Endothelial cell of umbilical vein (primary cell): ENCODE results near the gene PFKFB1. TPM values are rescaled to one million over a fixed set of nuclear protein-coding genes. Genes with fewer than 3 reads are reported as not detected.

Experiments
- BruUV-seq: library from RNA; stranded (reverse); fragments of 400-500 nt; replicated peaks from 2 replicates; lab custom pipeline; 2021; lab: Mats Ljungman, UMichigan
- CTCF ChIA-PET: fragments of 300-600, 350-600 bp; sonication (Branson Sonifier 250); formaldehyde crosslinking; loops from one replicate; lab custom pipeline; 2021; ENCODE audit warnings: antibody characterized with exemption, inconsistent platforms; lab: Charles Lee
- POLR2A ChIA-PET: fragments of 300-600, 350-600 bp; sonication (Branson Sonifier 250); formaldehyde crosslinking; loops from one replicate; lab custom pipeline; 2021; ENCODE audit warnings: antibody characterized with exemption, inconsistent platforms; lab: Charles Lee
- DNase-seq: peaks from one replicate; pipeline ENCODE4 v3.0.0-alpha.2; 2011; ENCODE audit warnings: low read depth, low spot score
- FAIRE-seq: peaks from 2 replicates; lab custom pipeline; 2011; peaks lifted over from hg19 to GRCh38; lab: Jason Lieb, UNC
- H2AFZ ChIP-seq: 2 replicates; pipeline ENCODE4 v1.6.0; 2012; ENCODE audit warnings: low read depth, low read length, control low read depth, inconsistent platforms
- H3K27ac ChIP-seq: 2 replicates; pipeline ENCODE4 v1.5.1; 2011; ENCODE audit warnings: low read depth, mild to moderate bottlenecking, control low read depth, low read length, moderate library complexity; ENCODE audit not compliant: insufficient read depth
- H3K27me3 ChIP-seq, 2 experiments: 2 replicates each; pipeline versions ENCODE4 v1.6.0 to v1.6.1; 2011; ENCODE audit warnings: low read length in 2 of 2, mixed read lengths in 1 of 2; ENCODE audit not compliant: control insufficient read depth in 2 of 2, insufficient read depth in 2 of 2
- H3K36me3 ChIP-seq, 2 experiments: 2 replicates in 1 of 2; 3 replicates in 1 of 2; pipeline ENCODE4 v1.5.1; 2011; ENCODE audit warnings: low read length in 2 of 2, mild to moderate bottlenecking in 1 of 2, moderate library complexity in 1 of 2; ENCODE audit not compliant: control insufficient read depth in 2 of 2, insufficient read depth in 2 of 2; ENCODE audit errors: extremely low read depth in 1 of 2
- H3K4me1 ChIP-seq: 3 replicates; pipeline ENCODE4 v1.5.1; 2011; ENCODE audit warnings: mild to moderate bottlenecking, low read length; ENCODE audit not compliant: control insufficient read depth, insufficient read depth; ENCODE audit errors: extremely low read depth
- H3K4me2 ChIP-seq: 2 replicates; pipeline ENCODE4 v1.6.1; 2011; ENCODE audit warnings: low read length, control low read depth, mixed read lengths; ENCODE audit not compliant: insufficient read depth
- H3K4me3 ChIP-seq, 3 experiments: fragments of 200-600 bp in 1 of 3; sonication (generic), shearing (Covaris generic) in 1 of 3; replicated peaks in 1 of 3; 2 replicates each; pipeline ENCODE4 v1.5.1; 2011 to 2016; ENCODE audit warnings: control low read depth in 3 of 3, low read length in 3 of 3, mild to moderate bottlenecking in 2 of 3, inconsistent platforms in 1 of 3, low read depth in 1 of 3, moderate library complexity in 1 of 3; ENCODE audit not compliant: insufficient read depth in 1 of 3
- H3K79me2 ChIP-seq: 2 replicates; pipeline ENCODE4 v1.6.0; 2012; ENCODE audit warnings: low read length, inconsistent platforms; ENCODE audit not compliant: control insufficient read depth, insufficient read depth
- H3K9ac ChIP-seq: replicated peaks from 2 replicates; pipeline ENCODE3; 2011; ENCODE audit warnings: low read length, control low read depth; ENCODE audit not compliant: insufficient read depth; ENCODE audit errors: extremely low read depth
- H3K9me1 ChIP-seq: replicated peaks from 3 replicates; pipeline ENCODE4 v1.6.0; 2011; ENCODE audit warnings: mild to moderate bottlenecking, low read length; ENCODE audit not compliant: control insufficient read depth, insufficient read depth; ENCODE audit errors: extremely low read depth
- H3K9me3 ChIP-seq: replicated peaks from 2 replicates; pipeline ENCODE4 v1.5.1; 2012; ENCODE audit warnings: low read length, inconsistent platforms; ENCODE audit not compliant: control insufficient read depth, insufficient read depth
- H4K20me1 ChIP-seq: replicated peaks from 2 replicates; pipeline ENCODE3; 2011; ENCODE audit warnings: mild to moderate bottlenecking, low read length; ENCODE audit not compliant: control insufficient read depth, insufficient read depth; ENCODE audit errors: extremely low read depth
- CTCF ChIP-seq, 2 donors: IDR thresholded peaks; 1 replicate in 1 of 2; 2 replicates in 1 of 2; pipeline ENCODE4 v1.5.1; 2011; ENCODE audit warnings: low read length in 2 of 2, mild to moderate bottlenecking in 2 of 2, moderate library complexity in 2 of 2, control low read depth in 1 of 2, inconsistent platforms in 1 of 2, low read depth in 1 of 2; ENCODE audit not compliant: insufficient read depth in 1 of 2; ENCODE audit errors: extremely low read depth in 1 of 2
- EZH2 ChIP-seq: IDR thresholded peaks from 2 replicates; pipeline ENCODE4 v1.6.1; 2012; ENCODE audit warnings: borderline replicate concordance, low read depth, mild to moderate bottlenecking, moderate library complexity, low read length, inconsistent platforms; ENCODE audit not compliant: severe bottlenecking
- FOS ChIP-seq: IDR thresholded peaks from 2 replicates; pipeline ENCODE4 v1.6.1; 2011; ENCODE audit warnings: mild to moderate bottlenecking, low read length, moderate library complexity, borderline replicate concordance; ENCODE audit not compliant: insufficient read depth
- GATA2 ChIP-seq: IDR thresholded peaks from 2 replicates; pipeline ENCODE4 v1.7.0; 2011; ENCODE audit warnings: low read depth, mild to moderate bottlenecking, moderate library complexity, mixed read lengths, low read length; ENCODE audit not compliant: insufficient read length, insufficient read depth
- JUN ChIP-seq: IDR thresholded peaks from 2 replicates; pipeline ENCODE4 v1.6.1; 2011; ENCODE audit warnings: borderline replicate concordance, low read depth; ENCODE audit not compliant: insufficient read length, insufficient read depth
- MYC ChIP-seq: IDR thresholded peaks from one replicate; pipeline ENCODE4 v1.6.1; 2011; ENCODE audit warnings: mild to moderate bottlenecking, low read depth, low read length
- POLR2A ChIP-seq: IDR thresholded peaks from 2 replicates; pipeline ENCODE4 v1.6.1; 2012; ENCODE audit warnings: low read depth, mild to moderate bottlenecking, control low read depth, low read length
- POLR2AphosphoS5 ChIP-seq: IDR thresholded peaks from 2 replicates; pipeline ENCODE4 v1.6.1; 2012; ENCODE audit warnings: low read depth, mild to moderate bottlenecking, control low read depth, low read length, moderate library complexity; ENCODE audit not compliant: insufficient read depth
- dilution Hi-C: fragments of 300-500 bp; cut with MboI; formaldehyde crosslinking; loops from one replicate; pipeline ENCODE4 v1.15.0; 2019; ENCODE audit warnings: low sequenced_read_pairs; ENCODE audit not compliant: extremely low pct_ligation_motif_present
- intact Hi-C: fragments of 100-400 bp; cut with micrococcal nuclease; formaldehyde crosslinking; loops from one replicate; pipeline ENCODE4 v1.10.0; 2022
- polyA plus RNA-seq, 4 experiments: library from polyadenylated mRNA; depleted of rRNA in 3 of 4; stranded (reverse) in 3 of 4; unstranded in 1 of 4; fragments of >200 nt; gene quantifications; 2 replicates each; pipeline versions ENCODE4 v1.2.1 to v1.2.3, GENCODE V29; 2011 to 2012; ENCODE audit warnings: missing spikeins in 1 of 4
- total RNA-seq: library from RNA; stranded (reverse); gene quantifications from 2 replicates; pipeline ENCODE4 v1.2.3, GENCODE V29; 2021

Gene PFKFB1
- total and polyA plus RNA-seq, 2 donors (not counting 3 experiments of a cell fraction or from before 2014, with no cell fraction given) = 0.18 to 0.20 TPM

- no peak for FAIRE-seq
- Histone ChIP-seq H3K9ac (no peak overlapping the region), H3K36me3 (peaks cover 0 to 8% of the 10 kb centered on the region in 2 experiments), H3K9me1 (no peaks in the 10 kb centered on the region), H3K4me2 (no peak overlapping the region), H3K4me3 (no peak overlapping the region), H4K20me1 (no peaks in the 10 kb centered on the region), H3K4me1 (no peaks in the 10 kb centered on the region), H3K27me3 (no peaks in the 10 kb centered on the region), H3K79me2 (no peaks in the 10 kb centered on the region), H2AFZ (no peak overlapping the region), H3K9me3 (no peaks in the 10 kb centered on the region), H3K27ac (no peak overlapping the region)
- DNase-seq = no peak
- intact Hi-C loops (no loop called here), dilution Hi-C loops (no loop called here)
- no peak for TF ChIP-seq GATA2
- TF ChIP-seq EZH2 = no peak
- TF ChIP-seq POLR2AphosphoS5 = no peak
- TF ChIP-seq POLR2A = no peak
- no peak for TF ChIP-seq CTCF (IDR thresholded peaks at IDR 0.05; ENCODE audit: extremely low read depth in 1 of 2, insufficient read depth in 1 of 2, low read depth in 1 of 2, low read length in 2 of 2)
- no peak for TF ChIP-seq MYC
- no peak for TF ChIP-seq FOS
- no peak for TF ChIP-seq JUN
- no TSS peak for BruUV-seq
- ChIA-PET CTCF (no interaction called here), POLR2A (no interaction called here)
These were observed 60.7 kb downstream of the PFKFB1 start for GRCh38 chrX:54933150-54933826.
